Measurements from ENCODE around the gene ANGPTL2. TPM values are rescaled to one million over a fixed set of nuclear protein-coding genes. Genes with fewer than 3 reads are reported as not detected.

The ANGPTL2 gene
- total RNA-seq, 1 experiment from 2014 or later, result 5.1 TPM

DNA sequence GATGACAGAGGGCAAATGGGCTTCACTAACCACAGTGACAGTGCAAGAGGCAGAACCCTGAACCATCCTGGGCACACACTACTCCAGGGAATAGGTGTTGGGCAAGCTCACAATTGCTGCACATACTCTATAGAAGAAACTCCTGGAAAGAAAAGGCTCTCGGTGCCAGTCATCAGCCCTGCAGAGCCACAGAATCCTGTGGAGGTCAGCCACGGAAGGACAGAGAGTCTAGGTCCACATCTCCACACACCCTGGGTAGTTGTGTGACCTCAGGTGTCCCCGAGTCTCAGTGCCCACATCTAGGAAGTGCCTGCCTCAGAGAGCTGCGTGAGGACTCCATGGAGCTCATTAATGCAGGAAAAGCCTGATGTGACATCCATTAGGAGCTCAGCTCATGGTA lies 16.0 kb upstream of the ANGPTL2 start:
- peaks cover 28 to 41% of the 10 kb centered on the region in 2 experiments for H3K4me1 Mint-ChIP-seq
- DNase-seq, result no peak
- Histone ChIP-seq H3K56ac (ENCODE audit: insufficient read length, low read depth, low read length) (no peak overlapping the region), H4K91ac (ENCODE audit: insufficient read length, low read depth, low read length) (no peak overlapping the region), H4K20me1 (ENCODE audit: control insufficient read depth, insufficient read depth, insufficient read length) (no peaks in the 10 kb centered on the region), H3K9me3 (ENCODE audit: control insufficient read depth, low read depth, low read length) (no peaks in the 10 kb centered on the region), H3K4me1 (ENCODE audit: insufficient read depth, low read length) (peaks cover 2% of the 10 kb centered on the region; the same call in 1 of the 2 replicates), H4K5ac (ENCODE audit: insufficient read length, low read depth, low read length) (no peak overlapping the region), H3K79me2 (ENCODE audit: insufficient read depth, low read length) (no peaks in the 10 kb centered on the region), H3K79me1 (ENCODE audit: insufficient read depth, low read depth, low read length, poor library complexity, severe bottlenecking) (no peaks in the 10 kb centered on the region), H3K23me2 (ENCODE audit: insufficient read length, low read depth, low read length, poor library complexity, severe bottlenecking) (no peaks in the 10 kb centered on the region), H2BK120ac (ENCODE audit: low read depth, low read length, poor library complexity, severe bottlenecking) (no peak overlapping the region), H3T11ph (ENCODE audit: low read length) (no peak overlapping the region), H3K4ac (ENCODE audit: low read depth, low read length) (no peak overlapping the region), H2BK15ac (ENCODE audit: low read depth, low read length) (no peak overlapping the region), H3K27ac (ENCODE audit: insufficient read length, low read depth, low read length) (no peak overlapping the region), H2BK20ac (ENCODE audit: low read depth, low read length, poor library complexity, severe bottlenecking) (no peak overlapping the region), H3K23ac (ENCODE audit: insufficient read length, low read depth, low read length) (no peak overlapping the region), H3K14ac (ENCODE audit: insufficient read depth, low read length) (no peak overlapping the region), H3K18ac (ENCODE audit: insufficient read length, low read depth, low read length) (no peak overlapping the region), H3K27me3 (ENCODE audit: insufficient read depth, low read length) (no peaks in the 10 kb centered on the region), H4K8ac (replicated peaks; ENCODE audit: insufficient read length, low read depth, low read length) (no peak overlapping the region), H2AK5ac (ENCODE audit: insufficient read length, low read length) (no peak overlapping the region), H2BK12ac (ENCODE audit: insufficient read length, low read depth, low read length) (no peak overlapping the region), H3K4me2 (ENCODE audit: insufficient read depth, insufficient read length, low read length) (no peak overlapping the region), H3K9ac (ENCODE audit: extremely low read depth, insufficient read length, low read length) (no peak overlapping the region), H2BK5ac (ENCODE audit: insufficient read length, low read length) (no peak overlapping the region), H2AFZ (ENCODE audit: low read length) (no peak overlapping the region)
- WGBS (ENCODE audit: extremely low coverage, insufficient read length, low lambda C conversion rate), result no CpG with 5 or more reads among the region's 4 CpGs
- TF ChIP-seq, protein P1, sequence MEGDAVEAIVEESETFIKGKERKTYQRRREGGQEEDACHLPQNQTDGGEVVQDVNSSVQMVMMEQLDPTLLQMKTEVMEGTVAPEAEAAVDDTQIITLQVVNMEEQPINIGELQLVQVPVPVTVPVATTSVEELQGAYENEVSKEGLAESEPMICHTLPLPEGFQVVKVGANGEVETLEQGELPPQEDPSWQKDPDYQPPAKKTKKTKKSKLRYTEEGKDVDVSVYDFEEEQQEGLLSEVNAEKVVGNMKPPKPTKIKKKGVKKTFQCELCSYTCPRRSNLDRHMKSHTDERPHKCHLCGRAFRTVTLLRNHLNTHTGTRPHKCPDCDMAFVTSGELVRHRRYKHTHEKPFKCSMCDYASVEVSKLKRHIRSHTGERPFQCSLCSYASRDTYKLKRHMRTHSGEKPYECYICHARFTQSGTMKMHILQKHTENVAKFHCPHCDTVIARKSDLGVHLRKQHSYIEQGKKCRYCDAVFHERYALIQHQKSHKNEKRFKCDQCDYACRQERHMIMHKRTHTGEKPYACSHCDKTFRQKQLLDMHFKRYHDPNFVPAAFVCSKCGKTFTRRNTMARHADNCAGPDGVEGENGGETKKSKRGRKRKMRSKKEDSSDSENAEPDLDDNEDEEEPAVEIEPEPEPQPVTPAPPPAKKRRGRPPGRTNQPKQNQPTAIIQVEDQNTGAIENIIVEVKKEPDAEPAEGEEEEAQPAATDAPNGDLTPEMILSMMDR (conservative IDR thresholded peaks at IDR 0.05), result no peak
- no peaks in the 10 kb centered on the region for H3K36me3 Mint-ChIP-seq (ENCODE audit: insufficient read depth in 1 of 3, low read depth in 3 of 3)
- no peak overlapping the region for H3K27ac Mint-ChIP-seq
- H3K27me3 Mint-ChIP-seq (ENCODE audit: low read depth), result no peaks in the 10 kb centered on the region
- no peak overlapping the region for H3K4me3 Mint-ChIP-seq
- no peaks in the 10 kb centered on the region for H3K9me3 Mint-ChIP-seq
